Prostate gland (tissue), 2 donors: ENCODE results near the gene WFS1. TPM values are rescaled to one million over a fixed set of nuclear protein-coding genes. Genes with fewer than 3 reads are reported as not detected.

ENCODE experiments used
- DNase-seq: peaks from one replicate; pipeline ENCODE4 v3.0.0-alpha.2; 2019; ENCODE audit warnings: low spot score
- H3K27ac ChIP-seq, 2 donors: fragments of 200-600 bp; sonication (generic); 2 replicates each; pipeline ENCODE4 v1.5.1; 2017 to 2019
- H3K27me3 ChIP-seq: fragments of 200-600 bp; sonication (generic); replicated peaks from 2 replicates; pipeline ENCODE4 v1.5.1; 2019; ENCODE audit not compliant: insufficient read depth
- H3K36me3 ChIP-seq, 2 donors: fragments of 200-600 bp; sonication (generic); 1 replicate in 1 of 2; 2 replicates in 1 of 2; pipeline versions ENCODE4 v1.5.1 to v1.8.1; 2017 to 2019
- H3K4me1 ChIP-seq: fragments of 200-600 bp; sonication (generic); replicated peaks from 2 replicates; pipeline ENCODE4 v1.5.1; 2019
- H3K4me3 ChIP-seq, 2 donors: fragments of 200-600 bp; sonication (generic); 2 replicates each; pipeline ENCODE4 v1.5.1; 2017 to 2019
- H3K9me3 ChIP-seq: fragments of 200-600 bp; sonication (generic); 2 replicates; pipeline ENCODE4 v1.5.1; 2017
- CTCF ChIP-seq, 4 experiments: fragments of 200-600 bp in 2 of 4; fragments of 450-650 bp in 2 of 4; sonication (generic) in 2 of 4; IDR thresholded peaks; 1 replicate in 3 of 4; 2 replicates in 1 of 4; pipeline ENCODE4 v1.5.1; 2016 to 2019; ENCODE audit warnings: antibody characterized with exemption in 4 of 4, mild to moderate bottlenecking in 2 of 4, moderate library complexity in 2 of 4
- POLR2A ChIP-seq: fragments of 450-650 bp; IDR thresholded peaks from one replicate; pipeline ENCODE4 v1.6.1; 2016; ENCODE audit warnings: antibody characterized with exemption, mild to moderate bottlenecking
- POLR2AphosphoS5 ChIP-seq: sonication (generic); formaldehyde crosslinking; IDR thresholded peaks from one replicate; pipeline ENCODE4 v1.6.1; 2017; ENCODE audit warnings: antibody characterized with exemption
- WGBS: methylation state at CpG from one replicate; pipeline ENCODE4 v1.1.5; 2018; 5-methylcytosine and 5-hydroxymethylcytosine counted together
- intact Hi-C: fragments of 100-400 bp; cut with DNase I; formaldehyde crosslinking; loops from one replicate; pipeline ENCODE4 v1.14.2; 2022
- total RNA-seq, 2 donors: library from RNA; depleted of rRNA; stranded (reverse); fragments of >200 nt; gene quantifications; one replicate each; pipeline ENCODE4 v1.1.0, GENCODE V29; 2016

WFS1 gene
- total RNA-seq, 2 donors from 2014 or later = 53.4 to 169 TPM

GRCh38 chr4:6248394-6248793, 21.3 kb upstream of the WFS1 start:
- no peaks in the 10 kb centered on the region for H3K27me3 ChIP-seq
- H3K4me3 ChIP-seq = no peak overlapping the region
- no peak for DNase-seq
- WGBS = 80% methylated on average over 10 of the region's 10 CpGs
- TF ChIP-seq POLR2A (no peak), CTCF (IDR thresholded peaks at IDR 0.05) (no peak), POLR2AphosphoS5 (no peak)
- no peaks in the 10 kb centered on the region for H3K4me1 ChIP-seq
- H3K36me3 ChIP-seq = no peaks in the 10 kb centered on the region
- intact Hi-C loops = loop anchor here (2.0 kb wide), 1 partner anchor 78 kb away; no protein-coding TSS in a partner anchor
- H3K27ac ChIP-seq = no peak overlapping the region
- no peaks in the 10 kb centered on the region for H3K9me3 ChIP-seq

- H3K36me3 ChIP-seq = no peaks in the 10 kb centered on the region
- TF ChIP-seq POLR2A = no peak
- TF ChIP-seq CTCF (IDR thresholded peaks at IDR 0.05) = peak; percentile 81 to 94 (median 89)
- TF ChIP-seq POLR2AphosphoS5 = peak; percentile 36
- H3K4me3 ChIP-seq = no peak overlapping the region
- 14% methylated on average over 15 of the region's 15 CpGs for WGBS
- H3K4me1 ChIP-seq = no peaks in the 10 kb centered on the region
- H3K9me3 ChIP-seq = no peaks in the 10 kb centered on the region
- peak; percentile 67 for DNase-seq
- H3K27ac ChIP-seq = no peak overlapping the region
- H3K27me3 ChIP-seq = no peaks in the 10 kb centered on the region
- intact Hi-C loops = loop anchor here (5.0 kb wide), 1 partner anchor 297 kb away; no protein-coding TSS in a partner anchor
Measured at GRCh38 chr4:6250235-6250983, 19.2 kb upstream of the WFS1 start.

DNA sequence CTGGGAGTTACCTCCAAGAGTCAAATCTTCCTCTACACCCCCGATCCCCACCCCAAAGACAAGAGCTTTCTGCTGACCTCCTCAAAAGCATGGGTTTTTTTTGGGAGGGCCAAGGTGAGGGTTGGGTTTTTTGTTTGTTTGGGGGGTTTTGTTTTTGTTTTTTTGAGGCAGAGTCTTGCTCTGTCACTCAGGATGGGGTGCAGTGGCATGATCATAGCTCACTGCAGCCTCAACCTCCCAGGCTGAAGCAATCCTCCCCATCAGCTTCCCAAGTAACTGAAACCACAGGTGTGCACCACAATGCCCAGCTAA, 18.7 kb upstream of the WFS1 start:
- Histone ChIP-seq H3K9me3 (no peaks in the 10 kb centered on the region), H3K27ac (no peak overlapping the region), H3K4me3 (no peak overlapping the region), H3K36me3 (no peaks in the 10 kb centered on the region), H3K27me3 (no peaks in the 10 kb centered on the region), H3K4me1 (no peaks in the 10 kb centered on the region)
- intact Hi-C loops = loop anchor here (5.0 kb wide), 1 partner anchor 296 kb away; no protein-coding TSS in a partner anchor
- DNase-seq = no peak
- 0% methylated on average over 1 of the region's 1 CpG for WGBS
- no peak for TF ChIP-seq POLR2A
- no peak for TF ChIP-seq POLR2AphosphoS5
- no peak for TF ChIP-seq CTCF (IDR thresholded peaks at IDR 0.05)

DNA sequence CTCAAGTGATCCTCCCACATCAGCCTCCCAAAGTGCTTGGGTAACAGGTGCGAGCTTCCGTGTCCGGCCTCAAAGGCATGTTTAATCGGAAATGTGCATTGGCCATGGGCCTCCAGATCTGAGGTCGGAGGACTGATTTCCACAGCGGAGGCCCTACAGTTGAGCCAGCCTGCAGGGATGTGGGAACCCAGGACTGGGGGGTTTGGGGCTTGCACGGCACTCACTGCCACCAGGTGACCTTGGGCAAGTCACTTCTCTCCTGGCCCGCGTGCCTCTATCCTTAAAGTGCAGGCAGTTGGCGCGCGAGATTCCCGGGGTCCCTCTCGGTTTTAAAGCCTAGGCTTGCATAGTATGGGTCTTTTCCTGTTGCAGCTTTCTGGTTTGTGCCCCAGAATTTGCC, 18.3 kb upstream of the WFS1 start:
- 89% methylated on average over 14 of the region's 14 CpGs for WGBS
- intact Hi-C loops = loop anchor here (5.0 kb wide), 1 partner anchor 296 kb away; no protein-coding TSS in a partner anchor
- H3K4me1 ChIP-seq = no peaks in the 10 kb centered on the region

More for the DNA sequence above, 18.3 kb upstream of the WFS1 start:
- no peak for TF ChIP-seq POLR2AphosphoS5
- no peak for TF ChIP-seq CTCF (IDR thresholded peaks at IDR 0.05)
- TF ChIP-seq POLR2A = no peak
- DNase-seq = no peak
- H3K4me3 ChIP-seq = no peak overlapping the region
- no peaks in the 10 kb centered on the region for H3K36me3 ChIP-seq
- H3K27ac ChIP-seq = no peak overlapping the region
- no peaks in the 10 kb centered on the region for H3K27me3 ChIP-seq
- no peaks in the 10 kb centered on the region for H3K9me3 ChIP-seq
